H9 (cell line): ENCODE measurements around the gene FAM151A. TPM values are rescaled to one million over a fixed set of nuclear protein-coding genes. Genes with fewer than 3 reads are reported as not detected.

ENCODE experiments used
- DNase-seq: peaks from one replicate; pipeline ENCODE4 v3.0.0-alpha.2; 2017
- H2AFZ ChIP-seq: one replicate; pipeline ENCODE4 v1.6.1; 2013; ENCODE audit warnings: mild to moderate bottlenecking, low read length, control low read depth, moderate library complexity
- H2AK5ac ChIP-seq: 2 replicates; pipeline ENCODE4 v1.6.1; 2013; ENCODE audit warnings: low read length, control low read depth, mixed read lengths; ENCODE audit not compliant: insufficient read length
- H2BK120ac ChIP-seq: one replicate; pipeline ENCODE4 v1.6.1; 2013; ENCODE audit warnings: low read depth, mild to moderate bottlenecking, low read length, control low read depth, inconsistent platforms; ENCODE audit not compliant: poor library complexity, severe bottlenecking
- H2BK12ac ChIP-seq: 2 replicates; pipeline ENCODE4 v1.6.1; 2013; ENCODE audit warnings: low read length, control low read depth, mixed read lengths, low read depth; ENCODE audit not compliant: insufficient read length
- H2BK15ac ChIP-seq: 2 replicates; pipeline ENCODE4 v1.6.1; 2013; ENCODE audit warnings: low read depth, low read length, control low read depth
- H2BK20ac ChIP-seq: one replicate; pipeline ENCODE4 v1.6.1; 2013; ENCODE audit warnings: low read depth, mild to moderate bottlenecking, low read length, control low read depth, inconsistent platforms; ENCODE audit not compliant: poor library complexity, severe bottlenecking
- H2BK5ac ChIP-seq: 2 replicates; pipeline ENCODE4 v1.6.1; 2013; ENCODE audit warnings: low read length, control low read depth, mixed read lengths; ENCODE audit not compliant: insufficient read length
- H3K14ac ChIP-seq: 2 replicates; pipeline ENCODE4 v1.6.1; 2013; ENCODE audit warnings: low read length, control low read depth; ENCODE audit not compliant: insufficient read depth
- H3K18ac ChIP-seq: 2 replicates; pipeline ENCODE4 v1.6.1; 2013; ENCODE audit warnings: low read depth, mild to moderate bottlenecking, mixed read lengths, low read length, control low read depth; ENCODE audit not compliant: insufficient read length
- H3K23ac ChIP-seq: 2 replicates; pipeline ENCODE4 v1.6.1; 2013; ENCODE audit warnings: low read length, control low read depth, mixed read lengths, low read depth; ENCODE audit not compliant: insufficient read length
- H3K23me2 ChIP-seq: 2 replicates; pipeline ENCODE4 v1.6.1; 2013; ENCODE audit warnings: low read depth, mild to moderate bottlenecking, mixed read lengths, low read length, control low read depth; ENCODE audit not compliant: insufficient read length, poor library complexity, severe bottlenecking
- H3K27ac ChIP-seq: 2 replicates; pipeline ENCODE4 v1.5.1; 2013; ENCODE audit warnings: low read length, control low read depth, mixed read lengths, low read depth; ENCODE audit not compliant: insufficient read length
- H3K27me3 ChIP-seq: 2 replicates; pipeline ENCODE4 v1.6.1; 2013; ENCODE audit warnings: low read length, control low read depth, inconsistent platforms; ENCODE audit not compliant: insufficient read depth
- H3K4ac ChIP-seq: 2 replicates; pipeline ENCODE4 v1.6.1; 2013; ENCODE audit warnings: low read depth, mild to moderate bottlenecking, control low read depth, inconsistent platforms, low read length, moderate library complexity
- H3K4me1 ChIP-seq: 2 replicates; pipeline ENCODE4 v1.6.1; 2013; ENCODE audit warnings: low read length, control low read depth, inconsistent platforms; ENCODE audit not compliant: insufficient read depth
- H3K4me2 ChIP-seq: 2 replicates; pipeline ENCODE4 v1.6.1; 2013; ENCODE audit warnings: low read length, control low read depth, mixed read lengths; ENCODE audit not compliant: insufficient read length, insufficient read depth
- H3K56ac ChIP-seq: 2 replicates; pipeline ENCODE4 v1.6.1; 2013; ENCODE audit warnings: low read depth, mild to moderate bottlenecking, mixed read lengths, low read length, control low read depth; ENCODE audit not compliant: insufficient read length
- H3K79me1 ChIP-seq: 2 replicates; pipeline ENCODE4 v1.6.1; 2013; ENCODE audit warnings: low read depth, mild to moderate bottlenecking, moderate library complexity, low read length, control low read depth, inconsistent platforms; ENCODE audit not compliant: insufficient read depth, poor library complexity, severe bottlenecking
- H3K79me2 ChIP-seq: 2 replicates; pipeline ENCODE4 v1.6.1; 2013; ENCODE audit warnings: low read length, control low read depth, inconsistent platforms; ENCODE audit not compliant: insufficient read depth
- H3K9ac ChIP-seq: 2 replicates; pipeline ENCODE4 v1.6.1; 2013; ENCODE audit warnings: low read length, control low read depth, mixed read lengths; ENCODE audit not compliant: insufficient read length; ENCODE audit errors: extremely low read depth
- H3K9me3 ChIP-seq: one replicate; pipeline ENCODE4 v1.6.1; 2013; ENCODE audit warnings: low read depth, low read length, inconsistent platforms; ENCODE audit not compliant: control insufficient read depth
- H3T11ph ChIP-seq: one replicate; pipeline ENCODE4 v1.6.1; 2013; ENCODE audit warnings: mild to moderate bottlenecking, low read length, control low read depth, inconsistent platforms
- H4K20me1 ChIP-seq: one replicate; pipeline ENCODE4 v1.6.1; 2013; ENCODE audit not compliant: control insufficient read depth, insufficient read length, insufficient read depth
- H4K5ac ChIP-seq: 2 replicates; pipeline ENCODE4 v1.6.1; 2013; ENCODE audit warnings: low read depth, mild to moderate bottlenecking, mixed read lengths, low read length, control low read depth; ENCODE audit not compliant: insufficient read length
- H4K8ac ChIP-seq: replicated peaks from 2 replicates; pipeline ENCODE4 v1.6.1; 2013; ENCODE audit warnings: low read length, control low read depth, mixed read lengths, low read depth; ENCODE audit not compliant: insufficient read length
- H4K91ac ChIP-seq: 2 replicates; pipeline ENCODE4 v1.6.1; 2013; ENCODE audit warnings: low read depth, mild to moderate bottlenecking, moderate library complexity, mixed read lengths, low read length, control low read depth; ENCODE audit not compliant: insufficient read length
- H3K27ac Mint-ChIP-seq, 3 experiments: 2 replicates in 2 of 3; 3 replicates in 1 of 3; pipeline ENCODE4 v1.8.0; 2020 to 2021; ENCODE audit warnings: mixed read lengths in 3 of 3, mild to moderate bottlenecking in 1 of 3, moderate library complexity in 1 of 3
- H3K27me3 Mint-ChIP-seq: 2 replicates; pipeline ENCODE4 v1.8.0; 2021; ENCODE audit warnings: low read depth, mild to moderate bottlenecking, moderate library complexity, mixed read lengths
- H3K36me3 Mint-ChIP-seq, 3 experiments: 2 replicates in 2 of 3; 3 replicates in 1 of 3; pipeline ENCODE4 v1.8.0; 2020 to 2021; ENCODE audit warnings: low read depth in 3 of 3, mixed read lengths in 3 of 3; ENCODE audit not compliant: insufficient read depth in 1 of 3
- H3K4me1 Mint-ChIP-seq, 2 experiments: 2 replicates each; pipeline ENCODE4 v1.8.0; 2020; ENCODE audit warnings: mixed read lengths in 2 of 2
- H3K4me3 Mint-ChIP-seq, 2 experiments: 2 replicates in 1 of 2; 3 replicates in 1 of 2; pipeline ENCODE4 v1.8.0; 2020 to 2021; ENCODE audit warnings: mild to moderate bottlenecking in 2 of 2, mixed read lengths in 2 of 2, moderate library complexity in 1 of 2
- H3K9me3 Mint-ChIP-seq, 2 experiments: 2 replicates in 1 of 2; 3 replicates in 1 of 2; pipeline ENCODE4 v1.8.0; 2020; ENCODE audit warnings: mild to moderate bottlenecking in 2 of 2, mixed read lengths in 2 of 2, moderate library complexity in 1 of 2
- CTCF ChIP-seq: fragments of 200-600 bp; sonication (generic); conservative IDR thresholded peaks from 3 replicates; pipeline ENCODE4 v1.8.0; 2021; ENCODE audit warnings: antibody characterized with exemption, mild to moderate bottlenecking
- WGBS: extraction: QIAGEN DNeasy Blood & Tissue Kit; methylation state at CpG from one replicate; pipeline ENCODE4 v1.1.7; 2013; ENCODE audit warnings: missing lambda C conversion rate, low lambda C conversion rate, mixed read lengths; ENCODE audit not compliant: insufficient read length; ENCODE audit errors: extremely low coverage; 5-methylcytosine and 5-hydroxymethylcytosine counted together
- total RNA-seq: library from RNA; stranded (reverse); gene quantifications from 2 replicates; pipeline ENCODE4 v1.2.1, GENCODE V29; 2021

FAM151A gene
- total RNA-seq, 1 experiment from 2014 or later = not detected

GRCh38 chr1:54624466-54625464 is 1.4 kb upstream of the FAM151A start:
- no peak overlapping the region for H2BK12ac ChIP-seq
- H3K79me2 ChIP-seq = no peaks in the 10 kb centered on the region
- no peaks in the 10 kb centered on the region for H3K36me3 Mint-ChIP-seq
- H2BK120ac ChIP-seq = no peak overlapping the region
- no peak overlapping the region for H2AK5ac ChIP-seq
- H3K27ac ChIP-seq = no peak overlapping the region
- no peak overlapping the region for H3K4me2 ChIP-seq
- TF ChIP-seq CTCF = no peak
- H2BK20ac ChIP-seq = no peak overlapping the region
- no peak overlapping the region for H3T11ph ChIP-seq
- H2AFZ ChIP-seq = no peak overlapping the region
- H3K27me3 ChIP-seq = no peaks in the 10 kb centered on the region
- H3K23ac ChIP-seq = no peak overlapping the region
- H2BK15ac ChIP-seq = no peak overlapping the region
- no peaks in the 10 kb centered on the region for H3K9me3 Mint-ChIP-seq
- H3K4me1 ChIP-seq = no peaks in the 10 kb centered on the region
- no peak overlapping the region for H4K5ac ChIP-seq
- no peak overlapping the region for H3K4me3 Mint-ChIP-seq
- peaks cover 6% of the 10 kb centered on the region for H3K27me3 Mint-ChIP-seq
- H4K8ac ChIP-seq = no peak overlapping the region
- no peak overlapping the region for H2BK5ac ChIP-seq
- no peak overlapping the region for H3K9ac ChIP-seq
- peak overlapping the region in 1 of 3 experiments; percentile 48; a peak in 1 of 7 replicates for H3K27ac Mint-ChIP-seq
- no peak overlapping the region for H3K56ac ChIP-seq
- no peak for DNase-seq
- no CpG with 5 or more reads among the region's 8 CpGs for WGBS
- no peaks in the 10 kb centered on the region for H3K79me1 ChIP-seq
- no peak overlapping the region for H4K91ac ChIP-seq
- H3K4ac ChIP-seq = no peak overlapping the region
- H3K23me2 ChIP-seq = no peaks in the 10 kb centered on the region
- H3K4me1 Mint-ChIP-seq = peaks cover under 1 to 12% of the 10 kb centered on the region in 2 experiments; a peak in 3 of 4 replicates
- no peak overlapping the region for H3K14ac ChIP-seq
- no peak overlapping the region for H3K18ac ChIP-seq
- no peaks in the 10 kb centered on the region for H4K20me1 ChIP-seq
- H3K9me3 ChIP-seq = no peaks in the 10 kb centered on the region
